ENCODE data around the gene RABEP2.
"Not testable (repeated sequence)": the region's sequence is repeated elsewhere in the genome, so short reads cannot be mapped to it uniquely, and the experiment has no call there.

Gene RABEP2

GRCh38 chr16:28931801-28932225 lies 6.8 kb upstream of the RABEP2 start, which contains the start of gene CD19:
TSS of gene CD19 (plus strand) at chr16:28931971. CDS start at chr16:28932001, 30 bp downstream.
- DNase-seq = no peak

GRCh38 chr16:28930652-28931051 lies 5.6 kb upstream of the RABEP2 start:
- no peak for DNase-seq

GRCh38 chr16:28930203-28930602 lies 5.2 kb upstream of the RABEP2 start:
- no peak for DNase-seq

GRCh38 chr16:28927815-28928214 lies 2.8 kb upstream of the RABEP2 start:
- no peak for DNase-seq

- DNase-seq = not testable (repeated sequence)
Measured at GRCh38 chr16:28926284-28926683, 1.2 kb upstream of the RABEP2 start.

GRCh38 chr16:28925386-28926228 lies 569 bp upstream of the RABEP2 start:
- DNase-seq = peak; percentile 59

GRCh38 chr16:28924399-28924761 lies 658 bp downstream of the RABEP2 start:
- DNase-seq = no peak

GRCh38 chr16:28923652-28924398 lies 1.2 kb downstream of the RABEP2 start:
- DNase-seq = no peak

- DNase-seq = no peak
Measured at GRCh38 chr16:28923231-28923587, 1.8 kb downstream of the RABEP2 start.

- DNase-seq = no peak
Measured at GRCh38 chr16:28918698-28919097, 6.3 kb downstream of the RABEP2 start.

GRCh38 chr16:28917095-28917494 lies 7.9 kb downstream of the RABEP2 start:
- DNase-seq = no peak

- no peak for DNase-seq
Measured at GRCh38 chr16:28915181-28915580, 9.9 kb downstream of the RABEP2 start.

- no peak for DNase-seq
Measured at GRCh38 chr16:28913946-28914724, 10.9 kb downstream of the RABEP2 start.

- DNase-seq = no peak
Measured at GRCh38 chr16:28912558-28912957, 12.5 kb downstream of the RABEP2 start.

GRCh38 chr16:28910086-28911031 lies 14.7 kb downstream of the RABEP2 start:
- no peak for DNase-seq

GRCh38 chr16:28905800-28906372 lies 19.2 kb downstream of the RABEP2 start:
- DNase-seq = no peak

GRCh38 chr16:28905229-28905754 lies 19.7 kb downstream of the RABEP2 start:
- no peak for DNase-seq

GRCh38 chr16:28904828-28905227 lies 20.2 kb downstream of the RABEP2 start:
- no peak for DNase-seq

- no peak for DNase-seq
Measured at GRCh38 chr16:28904363-28904762, 20.7 kb downstream of the RABEP2 start.

- DNase-seq = no peak
Measured at GRCh38 chr16:28903344-28904042, 21.5 kb downstream of the RABEP2 start.

- no peak for DNase-seq
Measured at GRCh38 chr16:28902909-28903308, 22.1 kb downstream of the RABEP2 start.
